ENCODE measurements around the gene UGT1A9. TPM values are rescaled to one million over a fixed set of nuclear protein-coding genes. Genes with fewer than 3 reads are reported as not detected.
"Not testable (repeated sequence)": the region's sequence is repeated elsewhere in the genome, so short reads cannot be mapped to it uniquely, and the experiment has no call there.

Gene UGT1A9
- total RNA-seq, 2 experiments from 2014 or later = not detected

GRCh38 chr2:233686928-233687327, 15.2 kb downstream of the UGT1A9 start:
- POLR2A ChIA-PET = no interaction called here
- CTCF ChIA-PET = no interaction called here
- Mint-ChIP-seq H3K36me3 (no peaks in the 10 kb centered on the region), H3K4me3 (no peak overlapping the region), H3K9me3 (no peaks in the 10 kb centered on the region), H3K27me3 (peaks cover 2% of the 10 kb centered on the region), H3K4me1 (ENCODE audit: low read depth) (no peaks in the 10 kb centered on the region), H3K27ac (no peak overlapping the region)
- DNase-seq = no peak
- intact Hi-C loops (cut with micrococcal nuclease) = no loop called here

GRCh38 chr2:233688341-233688740, 16.6 kb downstream of the UGT1A9 start:
- no peak overlapping the region for H3K27ac Mint-ChIP-seq
- POLR2A ChIA-PET = no interaction called here

GRCh38 chr2:233689031-233689430, 17.3 kb downstream of the UGT1A9 start:
- POLR2A ChIA-PET = no interaction called here
- CTCF ChIA-PET = no interaction called here

More at GRCh38 chr2:233688341-233688740, 16.6 kb downstream of the UGT1A9 start:
- H3K27me3 Mint-ChIP-seq = peaks cover 2% of the 10 kb centered on the region
- H3K4me1 Mint-ChIP-seq (ENCODE audit: low read depth) = no peaks in the 10 kb centered on the region
- no peaks in the 10 kb centered on the region for H3K9me3 Mint-ChIP-seq
- CTCF ChIA-PET = no interaction called here
- H3K36me3 Mint-ChIP-seq = no peaks in the 10 kb centered on the region
- no peak for DNase-seq
- intact Hi-C loops (cut with micrococcal nuclease) = no loop called here
- no peak overlapping the region for H3K4me3 Mint-ChIP-seq

GRCh38 chr2:233689501-233689900, 17.8 kb downstream of the UGT1A9 start:
- no peaks in the 10 kb centered on the region for H3K36me3 Mint-ChIP-seq
- H3K4me3 Mint-ChIP-seq = no peak overlapping the region
- intact Hi-C loops (cut with micrococcal nuclease) = no loop called here
- no peaks in the 10 kb centered on the region for H3K4me1 Mint-ChIP-seq (ENCODE audit: low read depth)
- H3K27me3 Mint-ChIP-seq = peaks cover 2% of the 10 kb centered on the region
- DNase-seq = no peak
- ChIA-PET CTCF (no interaction called here), POLR2A (no interaction called here)
- H3K9me3 Mint-ChIP-seq = no peaks in the 10 kb centered on the region
- no peak overlapping the region for H3K27ac Mint-ChIP-seq

More at GRCh38 chr2:233689031-233689430, 17.3 kb downstream of the UGT1A9 start:
- Mint-ChIP-seq H3K9me3 (no peaks in the 10 kb centered on the region), H3K27me3 (peaks cover 2% of the 10 kb centered on the region), H3K27ac (no peak overlapping the region), H3K4me3 (no peak overlapping the region), H3K36me3 (no peaks in the 10 kb centered on the region), H3K4me1 (ENCODE audit: low read depth) (no peaks in the 10 kb centered on the region)
- intact Hi-C loops (cut with micrococcal nuclease) = no loop called here
- no peak for DNase-seq

GRCh38 chr2:233690444-233690843, 18.7 kb downstream of the UGT1A9 start:
- Mint-ChIP-seq H3K27me3 (peaks cover 3% of the 10 kb centered on the region), H3K4me3 (no peak overlapping the region), H3K36me3 (no peaks in the 10 kb centered on the region), H3K9me3 (no peaks in the 10 kb centered on the region), H3K27ac (no peak overlapping the region), H3K4me1 (ENCODE audit: low read depth) (no peaks in the 10 kb centered on the region)
- no peak for DNase-seq
- POLR2A ChIA-PET = no interaction called here
- CTCF ChIA-PET = no interaction called here
- intact Hi-C loops (cut with micrococcal nuclease) = no loop called here

GRCh38 chr2:233691443-233692433, 20.0 kb downstream of the UGT1A9 start:
- H3K36me3 Mint-ChIP-seq = no peaks in the 10 kb centered on the region
- H3K27me3 Mint-ChIP-seq = peaks cover 4% of the 10 kb centered on the region
- H3K9me3 Mint-ChIP-seq = no peaks in the 10 kb centered on the region
- POLR2A ChIA-PET = no interaction called here
- H3K4me1 Mint-ChIP-seq (ENCODE audit: low read depth) = no peaks in the 10 kb centered on the region
- H3K4me3 Mint-ChIP-seq = no peak overlapping the region
- H3K27ac Mint-ChIP-seq = no peak overlapping the region
- DNase-seq = no peak
- intact Hi-C loops (cut with micrococcal nuclease) = no loop called here
- CTCF ChIA-PET = no interaction called here

GRCh38 chr2:233692648-233693047, 20.9 kb downstream of the UGT1A9 start, which contains the start of gene UGT1A6:
UGT1A6 (plus strand) TSS chr2:233692890; CDS start chr2:233693005, 115 bp downstream.
- no peak within 1 kb of the TSS for H3K4me3 Mint-ChIP-seq
- POLR2A ChIA-PET = no interaction called here
- CTCF ChIA-PET = interaction anchor here (0.6 kb wide), 1 partner anchor 19 kb away, joined by 3 read pairs; no protein-coding TSS in a partner anchor
- no peak within 1 kb of the TSS for H3K27ac Mint-ChIP-seq
- intact Hi-C loops (cut with micrococcal nuclease) = no loop called here
- DNase-seq = no peak
- H3K36me3 Mint-ChIP-seq = no peaks in the 10 kb centered on the region
- peaks cover 4% of the 10 kb centered on the region for H3K27me3 Mint-ChIP-seq
- no peaks in the 10 kb centered on the region for H3K9me3 Mint-ChIP-seq
- no peaks in the 10 kb centered on the region for H3K4me1 Mint-ChIP-seq (ENCODE audit: low read depth)

GRCh38 chr2:233693963-233694362, 22.3 kb downstream of the UGT1A9 start:
- Mint-ChIP-seq H3K27ac (no peak overlapping the region), H3K4me1 (ENCODE audit: low read depth) (no peaks in the 10 kb centered on the region), H3K9me3 (no peaks in the 10 kb centered on the region), H3K27me3 (peaks cover 2% of the 10 kb centered on the region), H3K4me3 (no peak overlapping the region), H3K36me3 (no peaks in the 10 kb centered on the region)
- no peak for DNase-seq
- intact Hi-C loops (cut with micrococcal nuclease) = no loop called here
- ChIA-PET POLR2A (no interaction called here), CTCF (no interaction called here)

- no peak for DNase-seq
- ChIA-PET CTCF (no interaction called here), POLR2A (no interaction called here)
- Mint-ChIP-seq H3K36me3 (no peaks in the 10 kb centered on the region), H3K27me3 (peaks cover 4% of the 10 kb centered on the region), H3K9me3 (no peaks in the 10 kb centered on the region), H3K27ac (no peak overlapping the region), H3K4me3 (no peak overlapping the region), H3K4me1 (ENCODE audit: low read depth) (no peaks in the 10 kb centered on the region)
- intact Hi-C loops (cut with micrococcal nuclease) = no loop called here
Observed at GRCh38 chr2:233698740-233699139, 27.0 kb downstream of the UGT1A9 start.

GRCh38 chr2:233699424-233700027, 27.8 kb downstream of the UGT1A9 start:
- Mint-ChIP-seq H3K27ac (no peak overlapping the region), H3K27me3 (peaks cover 4% of the 10 kb centered on the region), H3K4me1 (ENCODE audit: low read depth) (no peaks in the 10 kb centered on the region), H3K9me3 (no peaks in the 10 kb centered on the region), H3K4me3 (no peak overlapping the region), H3K36me3 (no peaks in the 10 kb centered on the region)
- DNase-seq = no peak
- ChIA-PET CTCF (interaction anchor here (1.5 kb wide), 1 partner anchor 11 kb away, joined by 6 read pairs; no protein-coding TSS in a partner anchor), POLR2A (no interaction called here)
- intact Hi-C loops (cut with micrococcal nuclease) = no loop called here

- ChIA-PET CTCF (interaction anchor here (1.5 kb wide), 1 partner anchor 11 kb away, joined by 6 read pairs; no protein-coding TSS in a partner anchor), POLR2A (no interaction called here)
- Mint-ChIP-seq H3K27me3 (peaks cover 5% of the 10 kb centered on the region), H3K27ac (no peak overlapping the region), H3K4me1 (ENCODE audit: low read depth) (no peaks in the 10 kb centered on the region), H3K36me3 (no peaks in the 10 kb centered on the region), H3K9me3 (no peaks in the 10 kb centered on the region), H3K4me3 (no peak overlapping the region)
- DNase-seq = no peak
- intact Hi-C loops (cut with micrococcal nuclease) = no loop called here
Observed at GRCh38 chr2:233700028-233700635, 28.4 kb downstream of the UGT1A9 start.

- H3K27ac Mint-ChIP-seq; H3K9me3 Mint-ChIP-seq; H3K4me3 Mint-ChIP-seq; H3K36me3 Mint-ChIP-seq; intact Hi-C loops (cut with micrococcal nuclease); H3K27me3 Mint-ChIP-seq; DNase-seq; POLR2A ChIA-PET; H3K4me1 Mint-ChIP-seq (ENCODE audit: low read depth): not testable (repeated sequence)
- CTCF ChIA-PET = interaction anchor here (1.5 kb wide), 1 partner anchor 10 kb away, joined by 6 read pairs; no protein-coding TSS in a partner anchor
Observed at GRCh38 chr2:233700842-233701241, 29.1 kb downstream of the UGT1A9 start.

Measured in activated CD4-positive, alpha-beta memory T cell treated with anti-CD3 and anti-CD28 coated beads for 36 hours (primary cell).